ENCODE data around the gene MAP3K7CL.

The MAP3K7CL gene

GRCh38 chr21:29130270-29130969 is at the start of gene MAP3K7CL:
TSS of gene MAP3K7CL (plus strand) at chr21:29130644. CDS start at chr21:29133345, 2,701 bp downstream.
- DNase-seq (ENCODE audit: low read depth): peak; percentile 98

- no peak for DNase-seq (ENCODE audit: low read depth)
Observed at GRCh38 chr21:29082046-29082815, 48.2 kb upstream of the MAP3K7CL start.

- DNase-seq (ENCODE audit: low read depth): no peak
Observed at GRCh38 chr21:29083306-29083705, 47.1 kb upstream of the MAP3K7CL start.

- peak; percentile 17 for DNase-seq (ENCODE audit: low read depth)
Observed at GRCh38 chr21:29084372-29084771, 46.1 kb upstream of the MAP3K7CL start.

GRCh38 chr21:29085106-29085752 is 45.2 kb upstream of the MAP3K7CL start:
- DNase-seq (ENCODE audit: low read depth): no peak

- DNase-seq (ENCODE audit: low read depth): peak; percentile 92
Observed at GRCh38 chr21:29091033-29091432, 39.4 kb upstream of the MAP3K7CL start.

GRCh38 chr21:29092102-29092959 is 38.1 kb upstream of the MAP3K7CL start:
- DNase-seq (ENCODE audit: low read depth): peak; percentile 58

GRCh38 chr21:29096218-29097015 is 34.0 kb upstream of the MAP3K7CL start:
- no peak for DNase-seq (ENCODE audit: low read depth)

- DNase-seq (ENCODE audit: low read depth): no peak
Observed at GRCh38 chr21:29098156-29098555, 32.3 kb upstream of the MAP3K7CL start.

- DNase-seq (ENCODE audit: low read depth): peak; percentile 13
Observed at GRCh38 chr21:29102791-29103257, 27.6 kb upstream of the MAP3K7CL start.

- no peak for DNase-seq (ENCODE audit: low read depth)
Observed at GRCh38 chr21:29104239-29104708, 26.2 kb upstream of the MAP3K7CL start.

- DNase-seq (ENCODE audit: low read depth): peak; percentile 86
Observed at GRCh38 chr21:29105218-29105617, 25.2 kb upstream of the MAP3K7CL start.

GRCh38 chr21:29114765-29115500 is 15.5 kb upstream of the MAP3K7CL start:
- peak; percentile 88 for DNase-seq (ENCODE audit: low read depth)

GRCh38 chr21:29115899-29116298 is 14.5 kb upstream of the MAP3K7CL start:
- no peak for DNase-seq (ENCODE audit: low read depth)

GRCh38 chr21:29117372-29117955 is 13.0 kb upstream of the MAP3K7CL start:
- DNase-seq (ENCODE audit: low read depth): no peak

- no peak for DNase-seq (ENCODE audit: low read depth)
Observed at GRCh38 chr21:29121759-29122158, 8.7 kb upstream of the MAP3K7CL start.

- peak; percentile 32 for DNase-seq (ENCODE audit: low read depth)
Observed at GRCh38 chr21:29124645-29125044, 5.8 kb upstream of the MAP3K7CL start.

GRCh38 chr21:29125191-29125590 is 5.3 kb upstream of the MAP3K7CL start:
- DNase-seq (ENCODE audit: low read depth): no peak

GRCh38 chr21:29125979-29126378 is 4.5 kb upstream of the MAP3K7CL start:
- DNase-seq (ENCODE audit: low read depth): no peak

GRCh38 chr21:29133241-29133640 is 2.8 kb downstream of the MAP3K7CL start:
- DNase-seq (ENCODE audit: low read depth): no peak
